Chondrocyte (in vitro differentiated cells): ENCODE measurements around the gene RRP1. TPM values are rescaled to one million over a fixed set of nuclear protein-coding genes. Genes with fewer than 3 reads are reported as not detected.

Experiments
- DNase-seq: peaks from one replicate; pipeline ENCODE4 v3.0.0; 2021; ENCODE audit warnings: mixed read lengths, low spot score
- H3K27ac Mint-ChIP-seq: one replicate; pipeline ENCODE4 v1.8.0; 2021; ENCODE audit warnings: mild to moderate bottlenecking, moderate library complexity, mixed read lengths; ENCODE audit not compliant: unreplicated experiment
- H3K27me3 Mint-ChIP-seq: 2 replicates; pipeline ENCODE4 v1.8.0; 2021; ENCODE audit warnings: low read depth, mixed read lengths
- H3K36me3 Mint-ChIP-seq: 2 replicates; pipeline ENCODE4 v1.8.0; 2021; ENCODE audit warnings: low read depth, mixed read lengths
- H3K4me1 Mint-ChIP-seq: 2 replicates; pipeline ENCODE4 v1.8.0; 2021; ENCODE audit warnings: low read depth, mild to moderate bottlenecking, mixed read lengths
- H3K4me3 Mint-ChIP-seq: one replicate; pipeline ENCODE4 v1.8.0; 2021; ENCODE audit warnings: mild to moderate bottlenecking, moderate library complexity, mixed read lengths; ENCODE audit not compliant: unreplicated experiment
- H3K9me3 Mint-ChIP-seq: 2 replicates; pipeline ENCODE4 v1.8.0; 2021; ENCODE audit warnings: low read depth, mixed read lengths
- CTCF ChIP-seq: fragments of 200-600 bp; sonication (generic); IDR thresholded peaks from 2 replicates; pipeline ENCODE4 v1.5.0; 2021; ENCODE audit warnings: antibody characterized with exemption, mild to moderate bottlenecking, moderate library complexity
- total RNA-seq: library from RNA; stranded (reverse); gene quantifications from 3 replicates; pipeline ENCODE4 v1.2.1, GENCODE V29; 2021

The RRP1 gene
- total RNA-seq, 1 donor from 2014 or later: 19.2 TPM

- Mint-ChIP-seq H3K4me3 (no peak overlapping the region), H3K4me1 (peaks cover 7% of the 10 kb centered on the region), H3K9me3 (no peaks in the 10 kb centered on the region), H3K27ac (no peak overlapping the region), H3K36me3 (no peaks in the 10 kb centered on the region), H3K27me3 (no peaks in the 10 kb centered on the region)
- peak; percentile 88 for DNase-seq
- TF ChIP-seq CTCF: no peak
Observed at GRCh38 chr21:43808832-43809251, 19.5 kb downstream of the RRP1 start.

- TF ChIP-seq CTCF: no peak
- no peak overlapping the region for H3K27ac Mint-ChIP-seq
- DNase-seq: peak; percentile 93
- no peak overlapping the region for H3K4me3 Mint-ChIP-seq
- no peaks in the 10 kb centered on the region for H3K9me3 Mint-ChIP-seq
- H3K36me3 Mint-ChIP-seq: no peaks in the 10 kb centered on the region
- peaks cover 7% of the 10 kb centered on the region for H3K4me1 Mint-ChIP-seq
- no peaks in the 10 kb centered on the region for H3K27me3 Mint-ChIP-seq
Observed at GRCh38 chr21:43809346-43809799, 20.0 kb downstream of the RRP1 start.

DNA sequence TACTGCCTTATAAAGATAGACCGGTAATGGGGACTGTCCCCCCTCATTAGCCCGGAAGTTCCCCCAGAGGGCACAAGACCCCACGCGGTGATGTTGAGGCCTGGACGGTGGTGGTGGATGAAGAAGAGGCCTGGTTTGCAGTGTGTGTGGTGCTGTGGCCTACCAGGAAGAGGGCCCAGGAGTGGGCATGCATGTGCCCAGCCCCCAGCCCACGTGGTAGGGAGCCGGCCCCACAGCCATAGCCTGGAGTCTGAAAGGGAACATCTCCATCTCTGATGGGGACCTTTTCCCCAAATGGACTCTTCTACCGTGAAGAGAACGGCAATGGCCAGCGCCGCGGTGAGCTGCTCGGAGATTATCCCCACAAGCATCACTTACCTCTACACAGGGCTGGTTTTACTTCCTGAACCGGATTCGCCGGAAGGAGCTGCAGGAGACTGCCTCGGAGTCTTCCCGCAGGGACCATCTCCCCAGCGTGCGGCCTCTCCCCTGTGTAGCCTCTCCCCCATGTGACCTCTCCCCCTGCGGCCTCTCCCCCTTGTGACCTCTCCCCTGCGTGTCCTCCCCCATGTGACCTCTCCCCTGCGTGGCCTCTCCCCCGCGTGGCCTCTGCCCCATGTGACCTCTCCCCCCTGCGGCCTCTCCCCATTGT lies 20.6 kb downstream of the RRP1 start:
- Mint-ChIP-seq H3K36me3 (no peaks in the 10 kb centered on the region), H3K27me3 (peaks cover 3% of the 10 kb centered on the region), H3K9me3 (no peaks in the 10 kb centered on the region), H3K27ac (no peak overlapping the region), H3K4me3 (no peak overlapping the region), H3K4me1 (peaks cover 7% of the 10 kb centered on the region)
- DNase-seq: no peak
- TF ChIP-seq CTCF: no peak

DNA sequence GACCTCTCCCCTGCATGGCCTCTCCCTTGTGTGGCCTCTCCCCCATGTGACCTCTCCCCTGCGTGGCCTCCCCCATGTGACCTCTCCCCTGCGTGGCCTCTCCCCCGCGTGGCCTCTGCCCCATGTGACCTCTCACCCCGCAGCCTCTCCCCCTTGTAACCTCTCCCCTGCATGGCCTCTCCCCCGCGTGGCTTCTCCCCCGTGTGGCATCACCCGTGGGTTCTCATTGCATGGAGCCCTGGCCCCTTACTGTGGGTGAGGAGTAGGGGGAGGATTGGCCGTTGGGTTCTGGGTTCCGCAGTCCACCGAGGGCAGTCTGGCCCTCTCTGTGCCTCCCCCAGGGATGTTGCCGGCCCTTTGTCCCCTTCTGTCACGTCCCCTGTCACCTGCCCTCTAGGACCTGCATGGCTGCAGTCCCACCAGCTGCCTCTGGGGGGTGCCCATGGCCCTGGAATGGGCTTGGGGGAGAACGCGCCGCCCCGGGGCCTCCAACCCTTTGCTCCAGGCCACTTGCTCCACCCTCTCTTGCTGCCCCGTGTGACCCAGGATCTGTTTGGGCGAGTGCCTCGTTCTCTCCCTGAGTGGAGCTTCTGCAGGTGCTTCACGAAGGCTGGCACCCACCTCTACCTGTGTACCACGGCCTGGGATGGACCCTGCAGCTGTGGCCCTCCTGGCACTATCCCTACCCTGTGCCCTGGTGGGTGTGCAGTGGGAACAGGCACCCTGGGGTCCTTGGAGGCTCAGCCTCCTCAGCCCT lies 21.3 kb downstream of the RRP1 start:
- H3K4me3 Mint-ChIP-seq: no peak overlapping the region
- H3K27me3 Mint-ChIP-seq: peaks cover 3% of the 10 kb centered on the region
- peak; percentile 91 for DNase-seq

More for the DNA sequence above, 21.3 kb downstream of the RRP1 start:
- H3K36me3 Mint-ChIP-seq: no peaks in the 10 kb centered on the region
- peak; percentile 91 for TF ChIP-seq CTCF
- no peak overlapping the region for H3K27ac Mint-ChIP-seq
- no peaks in the 10 kb centered on the region for H3K9me3 Mint-ChIP-seq
- H3K4me1 Mint-ChIP-seq: peaks cover 7% of the 10 kb centered on the region
